HepG2 (cell line): Measurements from ENCODE around the gene CCT3. TPM values are rescaled to one million over a fixed set of nuclear protein-coding genes. Genes with fewer than 3 reads are reported as not detected.

ENCODE experiments used
- ATM ChIP-seq: fragments of 450-650 bp; IDR thresholded peaks from 2 replicates; pipeline ENCODE4 v1.7.1; 2017; ENCODE audit warnings: mild to moderate bottlenecking, borderline replicate concordance
- DR1 ChIP-seq: sonication (generic); formaldehyde crosslinking; IDR thresholded peaks from 2 replicates; pipeline ENCODE4 v1.8.0; 2021; ENCODE audit warnings: mild to moderate bottlenecking, missing genetic modification reagents, inconsistent platforms
- EEA1 ChIP-seq: sonication (generic); formaldehyde crosslinking; IDR thresholded peaks from 2 replicates; pipeline ENCODE4 v1.5.1; 2020; ENCODE audit warnings: mild to moderate bottlenecking, missing genetic modification reagents, borderline replicate concordance
- HHEX ChIP-seq: IDR thresholded peaks from 2 replicates; pipeline ENCODE4 v1.6.1; 2016; ENCODE audit warnings: control low read depth
- HIC2 ChIP-seq: sonication (generic); formaldehyde crosslinking; IDR thresholded peaks from 2 replicates; pipeline ENCODE4 v1.9.0; 2022; ENCODE audit warnings: low read depth, missing genetic modification reagents
- KDM6A ChIP-seq: IDR thresholded peaks from 2 replicates; pipeline ENCODE4 v1.6.1; 2016; ENCODE audit warnings: low read depth
- MAFK ChIP-seq, 2 experiments: IDR thresholded peaks in 1 of 2; conservative IDR thresholded peaks in 1 of 2; 2 replicates each; pipeline ENCODE4 v1.6.1; 2011; ENCODE audit warnings: improper control_type of control experiment in 2 of 2, low read length in 2 of 2
- MATR3 ChIP-seq: sonication (generic); formaldehyde crosslinking; IDR thresholded peaks from 2 replicates; pipeline ENCODE4 v1.4.0; 2020; ENCODE audit warnings: missing genetic modification reagents
- MTA3 ChIP-seq: sonication (generic); formaldehyde crosslinking; IDR thresholded peaks from 2 replicates; pipeline ENCODE4 v1.4.0; 2020; ENCODE audit warnings: missing genetic modification reagents
- NBN ChIP-seq: fragments of 450-650 bp; conservative IDR thresholded peaks from 2 replicates; pipeline ENCODE4 v1.6.1; 2017
- NFATC3 ChIP-seq: sonication (generic); formaldehyde crosslinking; IDR thresholded peaks from 2 replicates; pipeline ENCODE4 v1.5.1; 2020; ENCODE audit warnings: mild to moderate bottlenecking, missing genetic modification reagents
- RNF2 ChIP-seq: fragments of 450-650 bp; conservative IDR thresholded peaks from 2 replicates; pipeline ENCODE4 v1.6.1; 2016; ENCODE audit warnings: low read depth
- SNRNP70 ChIP-seq: fragments of 200-400 bp; formaldehyde crosslinking; IDR thresholded peaks from 2 replicates; pipeline ENCODE4 v1.6.1; 2017; ENCODE audit warnings: mild to moderate bottlenecking, low read depth, low read length, moderate library complexity
- TEAD3 ChIP-seq: optimal IDR thresholded peaks from 2 replicates; pipeline ENCODE3; 2016; ENCODE audit warnings: borderline replicate concordance
- THAP7 ChIP-seq: sonication (generic); formaldehyde crosslinking; IDR thresholded peaks from 2 replicates; pipeline ENCODE4 v1.8.1; 2023; ENCODE audit warnings: mild to moderate bottlenecking, missing genetic modification reagents
- THAP9 ChIP-seq: sonication (generic); formaldehyde crosslinking; IDR thresholded peaks from 2 replicates; pipeline ENCODE4; 2020; ENCODE audit warnings: missing genetic modification reagents, mild to moderate bottlenecking, borderline replicate concordance
- TMF1 ChIP-seq: sonication (generic); formaldehyde crosslinking; IDR thresholded peaks from 2 replicates; pipeline ENCODE4 v1.8.1; 2022; ENCODE audit warnings: low read depth, missing genetic modification reagents
- ZNF333 ChIP-seq: sonication (generic); formaldehyde crosslinking; IDR thresholded peaks from 2 replicates; pipeline ENCODE4 v1.4.0; 2020; ENCODE audit warnings: mild to moderate bottlenecking, missing genetic modification reagents, borderline replicate concordance
- ZNF337 ChIP-seq: sonication (generic); formaldehyde crosslinking; IDR thresholded peaks from 2 replicates; pipeline ENCODE4 v1.5.1; 2020; ENCODE audit warnings: missing genetic modification reagents, low read depth, mild to moderate bottlenecking, borderline replicate concordance
- ZNF33B ChIP-seq: sonication (generic); formaldehyde crosslinking; IDR thresholded peaks from 2 replicates; pipeline ENCODE4 v1.5.1; 2020; ENCODE audit warnings: mild to moderate bottlenecking, missing genetic modification reagents
- ZNF34 ChIP-seq: sonication (generic); formaldehyde crosslinking; IDR thresholded peaks from 2 replicates; pipeline ENCODE4 v1.4.0; 2020; ENCODE audit warnings: mild to moderate bottlenecking, missing genetic modification reagents, borderline replicate concordance
- ZNF552 ChIP-seq: sonication (generic); formaldehyde crosslinking; IDR thresholded peaks from 2 replicates; pipeline ENCODE4 v1.9.0; 2022; ENCODE audit warnings: missing genetic modification reagents, mild to moderate bottlenecking, borderline replicate concordance
- ZNF629 ChIP-seq: sonication (generic); formaldehyde crosslinking; conservative IDR thresholded peaks from 2 replicates; pipeline ENCODE4 v1.5.0; 2020; ENCODE audit warnings: missing genetic modification reagents
- ZNF691 ChIP-seq: sonication (generic); formaldehyde crosslinking; IDR thresholded peaks from 2 replicates; pipeline ENCODE4 v1.4.0; 2020; ENCODE audit warnings: missing genetic modification reagents, low read depth, mild to moderate bottlenecking, borderline replicate concordance
- ZNF777 ChIP-seq: sonication (generic); formaldehyde crosslinking; IDR thresholded peaks from 2 replicates; pipeline ENCODE4 v1.4.0; 2020; ENCODE audit warnings: missing genetic modification reagents
- ZNF83 ChIP-seq: sonication (generic); formaldehyde crosslinking; IDR thresholded peaks from 2 replicates; pipeline ENCODE4 v1.4.0; 2020; ENCODE audit warnings: missing genetic modification reagents, mild to moderate bottlenecking, borderline replicate concordance
- polyA plus RNA-seq, 8 experiments: library from polyadenylated mRNA; depleted of rRNA in 3 of 8; stranded (reverse) in 7 of 8; unstranded in 1 of 8; fragments of >200 nt; fragmentation: Illumina TruSeq in 4 of 8; extraction: Trizol in 4 of 8; gene quantifications; 2 replicates each; pipeline versions ENCODE4 v1.2.1 to v1.2.3, GENCODE V29; 2011 to 2016; ENCODE audit warnings: low read depth in 4 of 8, missing spikeins in 1 of 8, mixed read lengths in 1 of 8; ENCODE audit not compliant: insufficient read depth in 1 of 8
- total RNA-seq, 5 experiments: library from RNA; depleted of rRNA; stranded (reverse); fragments of >200 nt; fragmentation: Illumina TruSeq; extraction: Trizol; gene quantifications; 2 replicates each; pipeline ENCODE4 v1.2.3, GENCODE V29; 2016; ENCODE audit warnings: low read depth in 1 of 5

The CCT3 gene
- total and polyA plus RNA-seq, 2 of the 13 experiments (the other 11 are each of a cell fraction or from before 2014, with no cell fraction given): 319 to 615 TPM

- TF ChIP-seq THAP7 (CRISPR knock-in tag): 0 out of 2 replicates have a peak, but pooled peaks have one; percentile 36
- no peak for TF ChIP-seq HHEX (CRISPR knock-in tag)
- TF ChIP-seq ZNF337 (CRISPR knock-in tag): no peak
- TF ChIP-seq DR1 (CRISPR knock-in tag): no peak; the same call in 1 of the 2 replicates
- no peak for TF ChIP-seq THAP9 (CRISPR knock-in tag)
- TF ChIP-seq KDM6A (CRISPR knock-in tag): no peak
- TF ChIP-seq TEAD3 (CRISPR knock-in tag): peak; percentile 28
- TF ChIP-seq ZNF333 (CRISPR knock-in tag): no peak; the same call in 1 of the 2 replicates
- peak; percentile 52; the same call in 1 of the 2 replicates for TF ChIP-seq ZNF777
- TF ChIP-seq ZNF33B (CRISPR knock-in tag): no peak
- TF ChIP-seq ZNF34 (CRISPR knock-in tag): no peak
- no peak for TF ChIP-seq EEA1 (CRISPR knock-in tag)
- TF ChIP-seq MTA3: no peak
- no peak for TF ChIP-seq ATM
- no peak for TF ChIP-seq MATR3 (CRISPR knock-in tag)
- no peak for TF ChIP-seq SNRNP70
- TF ChIP-seq ZNF552 (CRISPR knock-in tag): no peak
- no peak for TF ChIP-seq RNF2
- TF ChIP-seq MAFK (conservative IDR thresholded peaks at IDR 0.05 in 1 of 2, IDR thresholded peaks at IDR 0.05 in 1 of 2; ENCODE audit: low read length in 2 of 2): no peak
- TF ChIP-seq ZNF83 (CRISPR knock-in tag): no peak
- no peak for TF ChIP-seq NFATC3
- no peak for TF ChIP-seq NBN
- TF ChIP-seq HIC2 (CRISPR knock-in tag): 0 out of 2 replicates have a peak, but pooled peaks have one; percentile 12
- TF ChIP-seq TMF1: no peak
- no peak for TF ChIP-seq ZNF691 (CRISPR knock-in tag)
- TF ChIP-seq ZNF629 (CRISPR knock-in tag): no peak
Measured at GRCh38 chr1:156367383-156368156, 29.5 kb upstream of the CCT3 start (continued).
